HepG2 (cell line): ENCODE data around the gene LYZL1. TPM values are rescaled to one million over a fixed set of nuclear protein-coding genes. Genes with fewer than 3 reads are reported as not detected.

Experiments used
- ATAC-seq: fragments of 200-7000 bp; cut with Tn5 transposase; 3 replicates; pipeline ENCODE4 v1.9.1; 2020; ENCODE audit warnings: mild to moderate bottlenecking, moderate library complexity
- BruUV-seq: library from RNA; stranded (reverse); fragments of 400-500 nt; replicated peaks from 2 replicates; lab custom pipeline; 2021; lab: Mats Ljungman, UMichigan
- CTCF ChIA-PET: fragments of 300-600 bp; formaldehyde crosslinking; extraction: SDS; loops from one replicate; lab custom pipeline; 2021; ENCODE audit warnings: low total read pairs, inconsistent platforms, low intra/inter-chr PET ratio; lab: Yijun Ruan, JAX
- POLR2A ChIA-PET: fragments of 350-600 bp; sonication (Branson Sonifier 250); formaldehyde crosslinking; loops from one replicate; lab custom pipeline; 2020; ENCODE audit warnings: antibody characterized with exemption, inconsistent platforms; lab: Yijun Ruan, JAX
- DNase-seq: peaks from one replicate; pipeline ENCODE4 v3.0.0-alpha.2; 2015; ENCODE audit warnings: low spot score
- FAIRE-seq: peaks from 3 replicates; lab custom pipeline; 2011; peaks lifted over from hg19 to GRCh38; lab: Jason Lieb, UNC
- H2AFZ ChIP-seq: one replicate; pipeline ENCODE4 v1.6.1; 2011; ENCODE audit warnings: low read length, inconsistent platforms
- H3K27ac ChIP-seq: fragments of 300-600 bp; 3 replicates; pipeline ENCODE4 v1.8.0; 2011; ENCODE audit warnings: mixed run types, mild to moderate bottlenecking, mixed read lengths, low read length, inconsistent platforms; ENCODE audit not compliant: insufficient read depth; ENCODE audit errors: extremely low read length
- H3K27me3 ChIP-seq, 2 experiments: fragments of 200-600 bp in 1 of 2; 2 replicates in 1 of 2; 3 replicates in 1 of 2; pipeline versions ENCODE4 v1.6.0 to v1.8.0; 2011; ENCODE audit warnings: low read length in 2 of 2, mild to moderate bottlenecking in 2 of 2, moderate library complexity in 2 of 2, inconsistent platforms in 1 of 2; ENCODE audit not compliant: insufficient read depth in 2 of 2, control insufficient read depth in 1 of 2
- H3K36me3 ChIP-seq, 2 experiments: fragments of 200-600 bp in 1 of 2; replicated peaks in 1 of 2; 2 replicates in 1 of 2; 3 replicates in 1 of 2; pipeline versions ENCODE4 v1.5.1 to v1.8.0; 2011; ENCODE audit warnings: low read length in 2 of 2, inconsistent platforms in 1 of 2; ENCODE audit not compliant: insufficient read depth in 2 of 2, control insufficient read depth in 1 of 2
- H3K4me1 ChIP-seq: 2 replicates; pipeline ENCODE4 v1.5.1; 2012; ENCODE audit warnings: low read length, inconsistent platforms; ENCODE audit not compliant: insufficient read depth
- H3K4me2 ChIP-seq: 2 replicates; pipeline ENCODE4 v1.6.0; 2011; ENCODE audit warnings: low read depth, low read length, inconsistent platforms
- H3K4me3 ChIP-seq, 3 experiments: fragments of 200-600 bp in 1 of 3; sonication (generic), shearing (Covaris generic) in 1 of 3; replicated peaks in 1 of 3; 2 replicates each; pipeline ENCODE4 v1.5.1; 2011 to 2016; ENCODE audit warnings: low read length in 3 of 3, inconsistent platforms in 2 of 3, low read depth in 2 of 3, mild to moderate bottlenecking in 2 of 3, control low read depth in 1 of 3, mixed read lengths in 1 of 3; ENCODE audit not compliant: insufficient read depth in 1 of 3
- H3K79me2 ChIP-seq: one replicate; pipeline ENCODE4 v1.6.1; 2011; ENCODE audit warnings: low read length, inconsistent platforms; ENCODE audit not compliant: insufficient read depth
- H3K9ac ChIP-seq: 2 replicates; pipeline ENCODE4 v1.6.0; 2011; ENCODE audit warnings: mild to moderate bottlenecking, low read depth, low read length, inconsistent platforms; ENCODE audit not compliant: insufficient read depth
- H3K9me3 ChIP-seq: 2 replicates; pipeline ENCODE4 v1.5.1; 2012; ENCODE audit warnings: mild to moderate bottlenecking, low read length
- H4K20me1 ChIP-seq: 2 replicates; pipeline ENCODE4 v1.6.0; 2011; ENCODE audit warnings: inconsistent platforms, mild to moderate bottlenecking, low read length, moderate library complexity; ENCODE audit not compliant: insufficient read depth
- AGO1 ChIP-seq: fragments of 200-400 bp; formaldehyde crosslinking; IDR thresholded peaks from 2 replicates; pipeline ENCODE4 v1.6.1; 2017; ENCODE audit warnings: mild to moderate bottlenecking, low read depth, low read length, moderate library complexity; ENCODE audit not compliant: poor library complexity, severe bottlenecking
- CHD2 ChIP-seq: IDR thresholded peaks from 2 replicates; pipeline ENCODE4 v1.6.1; 2011; ENCODE audit warnings: low read depth, low read length, improper control_type of control experiment
- ELF4 ChIP-seq: sonication (generic); formaldehyde crosslinking; IDR thresholded peaks from 2 replicates; pipeline ENCODE4 v1.5.0; 2020; ENCODE audit warnings: missing genetic modification reagents, mild to moderate bottlenecking, moderate library complexity, borderline replicate concordance
- KDM2A ChIP-seq: sonication (generic); formaldehyde crosslinking; IDR thresholded peaks from 2 replicates; pipeline ENCODE4 v1.4.0; 2020; ENCODE audit warnings: low read depth, missing genetic modification reagents, borderline replicate concordance
- KDM6A ChIP-seq: IDR thresholded peaks from 2 replicates; pipeline ENCODE4 v1.6.1; 2016; ENCODE audit warnings: low read depth
- KLF9 ChIP-seq: IDR thresholded peaks from 2 replicates; pipeline ENCODE4 v1.6.1; 2016; ENCODE audit warnings: low read depth
- MBNL3 ChIP-seq: fragments of 250-450 bp; sonication (Bioruptor Pico); conservative IDR thresholded peaks from 2 replicates; pipeline ENCODE4 v1.8.0; 2022; ENCODE audit warnings: mild to moderate bottlenecking, inconsistent platforms
- PPARG ChIP-seq: conservative IDR thresholded peaks from 2 replicates; pipeline ENCODE4 v1.6.1; 2016; ENCODE audit warnings: missing biosample characterization, missing genetic modification reagents
- REPIN1 ChIP-seq: sonication (generic); formaldehyde crosslinking; IDR thresholded peaks from 2 replicates; pipeline ENCODE4 v1.8.0; 2022; ENCODE audit warnings: missing genetic modification reagents, low read depth, mild to moderate bottlenecking, borderline replicate concordance
- STAT6 ChIP-seq: sonication (generic); formaldehyde crosslinking; IDR thresholded peaks from 2 replicates; pipeline ENCODE4 v1.4.0; 2020; ENCODE audit warnings: missing genetic modification reagents, mild to moderate bottlenecking, borderline replicate concordance
- ZMAT5 ChIP-seq: sonication (generic); formaldehyde crosslinking; IDR thresholded peaks from 2 replicates; pipeline ENCODE4 v1.5.0; 2020; ENCODE audit warnings: mild to moderate bottlenecking, low read depth, missing genetic modification reagents, borderline replicate concordance
- ZNF292 ChIP-seq: sonication (generic); formaldehyde crosslinking; IDR thresholded peaks from 2 replicates; pipeline ENCODE4 v1.8.1; 2022; ENCODE audit warnings: mild to moderate bottlenecking, low read depth, missing genetic modification reagents, borderline replicate concordance
- ZNF546 ChIP-seq: sonication (generic); formaldehyde crosslinking; conservative IDR thresholded peaks from 2 replicates; pipeline ENCODE4 v1.8.1; 2023; ENCODE audit warnings: mild to moderate bottlenecking, missing genetic modification reagents
- WGBS: methylation state at CpG from one replicate; pipeline ENCODE4 v1.1.6; 2017; ENCODE audit warnings: low lambda C conversion rate; 5-methylcytosine and 5-hydroxymethylcytosine counted together
- in situ Hi-C: cut with HindIII; loops from 2 replicates; pipeline ENCODE4 v1.10.0; 2017; ENCODE audit warnings: low pct_unique_long_range_greater_than_20kb; ENCODE audit not compliant: extremely low pct_ligation_motif_present
- intact Hi-C: fragments of 100-400 bp; cut with micrococcal nuclease; formaldehyde crosslinking; loops from one replicate; pipeline ENCODE4 v1.10.0; 2022; ENCODE audit not compliant: unreplicated experiment
- polyA plus RNA-seq, 8 experiments: library from polyadenylated mRNA; depleted of rRNA in 3 of 8; stranded (reverse) in 7 of 8; unstranded in 1 of 8; fragments of >200 nt; fragmentation: Illumina TruSeq in 4 of 8; extraction: Trizol in 4 of 8; gene quantifications; 2 replicates each; pipeline versions ENCODE4 v1.2.1 to v1.2.3, GENCODE V29; 2011 to 2016; ENCODE audit warnings: low read depth in 4 of 8, missing spikeins in 1 of 8, mixed read lengths in 1 of 8; ENCODE audit not compliant: insufficient read depth in 1 of 8
- total RNA-seq, 5 experiments: library from RNA; depleted of rRNA; stranded (reverse); fragments of >200 nt; fragmentation: Illumina TruSeq; extraction: Trizol; gene quantifications; 2 replicates each; pipeline ENCODE4 v1.2.3, GENCODE V29; 2016; ENCODE audit warnings: low read depth in 1 of 5
- TF ChIP-seq, protein P1 (sequence below): sonication (generic); formaldehyde crosslinking; IDR thresholded peaks from 2 replicates; pipeline ENCODE4 v1.4.0; 2020; ENCODE audit warnings: missing genetic modification reagents, borderline replicate concordance
- TF ChIP-seq, protein P2 (sequence below): sonication (generic); formaldehyde crosslinking; IDR thresholded peaks from 2 replicates; pipeline ENCODE4 v1.9.0; 2021; ENCODE audit warnings: mild to moderate bottlenecking, missing genetic modification reagents

The LYZL1 gene
- total and polyA plus RNA-seq, 2 of the 13 experiments (the other 11 are each of a cell fraction or from before 2014, with no cell fraction given) = not detected

DNA sequence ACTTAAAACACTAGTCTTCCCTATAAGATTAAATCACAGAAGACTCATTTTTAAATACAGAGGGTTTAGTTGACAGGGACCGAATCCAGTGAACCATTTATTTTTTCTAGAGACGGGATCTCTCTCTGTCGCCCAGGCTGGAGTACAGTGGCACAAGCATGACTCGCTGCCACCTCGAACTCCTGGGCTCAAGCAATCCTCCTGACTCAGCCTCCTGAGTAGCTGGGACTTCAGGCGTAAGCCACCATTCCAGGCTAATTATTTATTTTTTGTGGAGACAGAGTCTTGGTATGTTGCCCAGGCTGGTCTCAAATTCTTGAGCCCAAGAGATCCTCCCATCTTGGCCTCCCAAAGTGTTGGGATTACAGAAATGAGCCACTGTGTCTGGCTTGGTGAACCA, 20.9 kb upstream of the LYZL1 start:
- H3K36me3 ChIP-seq = no peaks in the 10 kb centered on the region
- CTCF ChIA-PET = no interaction called here
- no peak overlapping the region for H3K27ac ChIP-seq
- POLR2A ChIA-PET = no interaction called here
- no peak for DNase-seq
- no peak for ATAC-seq
- no peak for FAIRE-seq
- intact Hi-C loops (no loop called here), in situ Hi-C loops (no loop called here)
- no peak overlapping the region for H3K9ac ChIP-seq
- no TSS peak for BruUV-seq
- no peaks in the 10 kb centered on the region for H3K79me2 ChIP-seq
- no peaks in the 10 kb centered on the region for H4K20me1 ChIP-seq
- H3K9me3 ChIP-seq = no peaks in the 10 kb centered on the region
- H3K4me1 ChIP-seq = no peaks in the 10 kb centered on the region
- peaks cover 0 to 3% of the 10 kb centered on the region in 2 experiments; a peak in 2 of 5 replicates for H3K27me3 ChIP-seq
- no peak overlapping the region for H3K4me3 ChIP-seq
- H3K4me2 ChIP-seq = no peak overlapping the region
- no peak overlapping the region for H2AFZ ChIP-seq
- 59% methylated on average over 6 of the region's 6 CpGs for WGBS
- no peak for TF ChIP-seq PPARG
- no peak for TF ChIP-seq ZNF546 (CRISPR knock-in tag)
- TF ChIP-seq STAT6 (CRISPR knock-in tag) = no peak
- TF ChIP-seq KLF9 (CRISPR knock-in tag) = no peak
- no peak for TF ChIP-seq KDM2A (CRISPR knock-in tag)
- TF ChIP-seq REPIN1 (CRISPR knock-in tag) = no peak
- TF ChIP-seq, protein P1, sequence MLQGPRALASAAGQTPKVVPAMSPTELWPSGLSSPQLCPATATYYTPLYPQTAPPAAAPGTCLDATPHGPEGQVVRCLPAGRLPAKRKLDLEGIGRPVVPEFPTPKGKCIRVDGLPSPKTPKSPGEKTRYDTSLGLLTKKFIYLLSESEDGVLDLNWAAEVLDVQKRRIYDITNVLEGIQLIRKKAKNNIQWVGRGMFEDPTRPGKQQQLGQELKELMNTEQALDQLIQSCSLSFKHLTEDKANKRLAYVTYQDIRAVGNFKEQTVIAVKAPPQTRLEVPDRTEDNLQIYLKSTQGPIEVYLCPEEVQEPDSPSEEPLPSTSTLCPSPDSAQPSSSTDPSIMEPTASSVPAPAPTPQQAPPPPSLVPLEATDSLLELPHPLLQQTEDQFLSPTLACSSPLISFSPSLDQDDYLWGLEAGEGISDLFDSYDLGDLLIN (CRISPR knock-in tag) = no peak
- TF ChIP-seq KDM6A (CRISPR knock-in tag) = no peak
- TF ChIP-seq ELF4 = no peak
- TF ChIP-seq ZMAT5 (CRISPR knock-in tag) = no peak
- TF ChIP-seq ZNF292 (CRISPR knock-in tag) = no peak
- no peak for TF ChIP-seq AGO1
- no peak for TF ChIP-seq CHD2
- no peak for TF ChIP-seq MBNL3 (CRISPR knock-in tag)
- TF ChIP-seq, protein P2, sequence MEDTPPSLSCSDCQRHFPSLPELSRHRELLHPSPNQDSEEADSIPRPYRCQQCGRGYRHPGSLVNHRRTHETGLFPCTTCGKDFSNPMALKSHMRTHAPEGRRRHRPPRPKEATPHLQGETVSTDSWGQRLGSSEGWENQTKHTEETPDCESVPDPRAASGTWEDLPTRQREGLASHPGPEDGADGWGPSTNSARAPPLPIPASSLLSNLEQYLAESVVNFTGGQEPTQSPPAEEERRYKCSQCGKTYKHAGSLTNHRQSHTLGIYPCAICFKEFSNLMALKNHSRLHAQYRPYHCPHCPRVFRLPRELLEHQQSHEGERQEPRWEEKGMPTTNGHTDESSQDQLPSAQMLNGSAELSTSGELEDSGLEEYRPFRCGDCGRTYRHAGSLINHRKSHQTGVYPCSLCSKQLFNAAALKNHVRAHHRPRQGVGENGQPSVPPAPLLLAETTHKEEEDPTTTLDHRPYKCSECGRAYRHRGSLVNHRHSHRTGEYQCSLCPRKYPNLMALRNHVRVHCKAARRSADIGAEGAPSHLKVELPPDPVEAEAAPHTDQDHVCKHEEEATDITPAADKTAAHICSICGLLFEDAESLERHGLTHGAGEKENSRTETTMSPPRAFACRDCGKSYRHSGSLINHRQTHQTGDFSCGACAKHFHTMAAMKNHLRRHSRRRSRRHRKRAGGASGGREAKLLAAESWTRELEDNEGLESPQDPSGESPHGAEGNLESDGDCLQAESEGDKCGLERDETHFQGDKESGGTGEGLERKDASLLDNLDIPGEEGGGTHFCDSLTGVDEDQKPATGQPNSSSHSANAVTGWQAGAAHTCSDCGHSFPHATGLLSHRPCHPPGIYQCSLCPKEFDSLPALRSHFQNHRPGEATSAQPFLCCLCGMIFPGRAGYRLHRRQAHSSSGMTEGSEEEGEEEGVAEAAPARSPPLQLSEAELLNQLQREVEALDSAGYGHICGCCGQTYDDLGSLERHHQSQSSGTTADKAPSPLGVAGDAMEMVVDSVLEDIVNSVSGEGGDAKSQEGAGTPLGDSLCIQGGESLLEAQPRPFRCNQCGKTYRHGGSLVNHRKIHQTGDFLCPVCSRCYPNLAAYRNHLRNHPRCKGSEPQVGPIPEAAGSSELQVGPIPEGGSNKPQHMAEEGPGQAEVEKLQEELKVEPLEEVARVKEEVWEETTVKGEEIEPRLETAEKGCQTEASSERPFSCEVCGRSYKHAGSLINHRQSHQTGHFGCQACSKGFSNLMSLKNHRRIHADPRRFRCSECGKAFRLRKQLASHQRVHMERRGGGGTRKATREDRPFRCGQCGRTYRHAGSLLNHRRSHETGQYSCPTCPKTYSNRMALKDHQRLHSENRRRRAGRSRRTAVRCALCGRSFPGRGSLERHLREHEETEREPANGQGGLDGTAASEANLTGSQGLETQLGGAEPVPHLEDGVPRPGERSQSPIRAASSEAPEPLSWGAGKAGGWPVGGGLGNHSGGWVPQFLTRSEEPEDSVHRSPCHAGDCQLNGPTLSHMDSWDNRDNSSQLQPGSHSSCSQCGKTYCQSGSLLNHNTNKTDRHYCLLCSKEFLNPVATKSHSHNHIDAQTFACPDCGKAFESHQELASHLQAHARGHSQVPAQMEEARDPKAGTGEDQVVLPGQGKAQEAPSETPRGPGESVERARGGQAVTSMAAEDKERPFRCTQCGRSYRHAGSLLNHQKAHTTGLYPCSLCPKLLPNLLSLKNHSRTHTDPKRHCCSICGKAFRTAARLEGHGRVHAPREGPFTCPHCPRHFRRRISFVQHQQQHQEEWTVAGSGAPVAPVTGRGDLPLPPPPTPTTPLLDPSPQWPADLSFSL (CRISPR knock-in tag) = no peak
